ENCODE results near the gene RPL13.

RPL13 gene

GRCh38 chr16:89583197-89583894, 22.9 kb downstream of the RPL13 start:
- TF ChIP-seq, protein P1, sequence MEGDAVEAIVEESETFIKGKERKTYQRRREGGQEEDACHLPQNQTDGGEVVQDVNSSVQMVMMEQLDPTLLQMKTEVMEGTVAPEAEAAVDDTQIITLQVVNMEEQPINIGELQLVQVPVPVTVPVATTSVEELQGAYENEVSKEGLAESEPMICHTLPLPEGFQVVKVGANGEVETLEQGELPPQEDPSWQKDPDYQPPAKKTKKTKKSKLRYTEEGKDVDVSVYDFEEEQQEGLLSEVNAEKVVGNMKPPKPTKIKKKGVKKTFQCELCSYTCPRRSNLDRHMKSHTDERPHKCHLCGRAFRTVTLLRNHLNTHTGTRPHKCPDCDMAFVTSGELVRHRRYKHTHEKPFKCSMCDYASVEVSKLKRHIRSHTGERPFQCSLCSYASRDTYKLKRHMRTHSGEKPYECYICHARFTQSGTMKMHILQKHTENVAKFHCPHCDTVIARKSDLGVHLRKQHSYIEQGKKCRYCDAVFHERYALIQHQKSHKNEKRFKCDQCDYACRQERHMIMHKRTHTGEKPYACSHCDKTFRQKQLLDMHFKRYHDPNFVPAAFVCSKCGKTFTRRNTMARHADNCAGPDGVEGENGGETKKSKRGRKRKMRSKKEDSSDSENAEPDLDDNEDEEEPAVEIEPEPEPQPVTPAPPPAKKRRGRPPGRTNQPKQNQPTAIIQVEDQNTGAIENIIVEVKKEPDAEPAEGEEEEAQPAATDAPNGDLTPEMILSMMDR (IDR thresholded peaks at IDR 0.05; ENCODE audit: low read depth, low read length, poor library complexity, severe bottlenecking), result no peak
- no peak for TF ChIP-seq EZH2phosphoT487 (IDR thresholded peaks at IDR 0.05; ENCODE audit: borderline replicate concordance, low read length)

DNA sequence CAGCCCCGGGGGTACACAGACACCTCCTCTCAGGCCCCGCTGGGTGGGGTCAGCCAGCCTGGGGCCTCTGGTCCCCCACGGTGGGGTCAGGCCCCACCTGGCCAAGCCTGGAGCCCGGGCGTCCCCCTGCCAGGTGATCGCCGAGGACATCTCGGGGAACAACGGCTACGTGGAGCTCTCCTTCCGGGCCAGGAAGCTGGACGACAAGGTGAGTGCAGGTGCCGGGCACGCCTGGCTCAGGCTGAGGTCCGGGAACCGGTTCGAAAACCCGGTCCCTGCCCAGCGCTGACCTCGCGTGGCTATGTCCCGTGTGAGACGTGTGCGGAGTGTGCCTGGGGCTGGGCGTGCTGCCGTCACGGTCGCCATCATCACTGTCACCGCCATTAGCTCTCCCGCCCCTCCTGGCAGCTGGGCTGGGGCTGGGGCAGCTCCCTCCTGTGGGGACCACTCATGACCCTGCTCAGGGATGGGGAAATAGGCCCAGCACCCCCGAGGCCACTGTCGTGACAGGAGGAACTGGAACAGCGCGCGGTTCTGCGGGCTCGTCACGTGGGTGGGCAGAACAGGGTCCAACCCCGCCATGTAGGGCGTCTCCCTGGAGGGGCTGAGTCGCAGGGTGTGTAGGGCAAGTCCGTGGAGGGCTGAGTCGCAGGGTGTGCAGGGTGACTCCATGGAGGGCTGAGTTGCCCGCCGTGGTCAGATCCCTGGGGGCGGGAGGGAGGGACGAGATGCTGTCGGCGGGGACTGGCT, 23.6 kb downstream of the RPL13 start:
- TF ChIP-seq, protein P1 (IDR thresholded peaks at IDR 0.05; ENCODE audit: low read depth, low read length, poor library complexity, severe bottlenecking), result no peak
- no peak for TF ChIP-seq EZH2phosphoT487 (IDR thresholded peaks at IDR 0.05; ENCODE audit: borderline replicate concordance, low read length)
- H3K9me2 ChIP-seq (replicated peaks; ENCODE audit: control insufficient read depth, low read length), result no peaks in the 10 kb centered on the region
- no peaks in the 10 kb centered on the region for H3K4me1 ChIP-seq (ENCODE audit: control insufficient read depth, low read length)
- H3K9me3 ChIP-seq (ENCODE audit: control insufficient read depth, insufficient read depth, low read length), result peaks cover 29% of the 10 kb centered on the region; the same call in 1 of the 2 replicates
- no peak overlapping the region for H3K27ac ChIP-seq (ENCODE audit: low read depth, low read length)
- H3K4me3 ChIP-seq (ENCODE audit: low read length), result no peak overlapping the region
- H3K27me3 ChIP-seq (ENCODE audit: control insufficient read depth, low read length), result no peaks in the 10 kb centered on the region
- H4K20me1 ChIP-seq (ENCODE audit: control insufficient read depth, insufficient read depth, low read depth, low read length), result no peaks in the 10 kb centered on the region
- H3K79me2 ChIP-seq (ENCODE audit: control insufficient read depth, low read length), result no peaks in the 10 kb centered on the region
- H3K36me3 ChIP-seq (ENCODE audit: control insufficient read depth, low read length), result no peaks in the 10 kb centered on the region
- peaks cover 6% of the 10 kb centered on the region; the same call in 1 of the 2 replicates for H3F3A ChIP-seq (ENCODE audit: control insufficient read depth, insufficient read depth)
- no peak overlapping the region for H3K4me2 ChIP-seq (ENCODE audit: low read length)

More at GRCh38 chr16:89583197-89583894, 22.9 kb downstream of the RPL13 start:
- H4K20me1 ChIP-seq (ENCODE audit: control insufficient read depth, insufficient read depth, low read depth, low read length), result no peaks in the 10 kb centered on the region
- no peak overlapping the region for H3K4me3 ChIP-seq (ENCODE audit: low read length)
- H3K36me3 ChIP-seq (ENCODE audit: control insufficient read depth, low read length), result no peaks in the 10 kb centered on the region
- no peaks in the 10 kb centered on the region for H3K27me3 ChIP-seq (ENCODE audit: control insufficient read depth, low read length)
- no peaks in the 10 kb centered on the region for H3K9me2 ChIP-seq (replicated peaks; ENCODE audit: control insufficient read depth, low read length)
- no peak overlapping the region for H3K27ac ChIP-seq (ENCODE audit: low read depth, low read length)
- no peaks in the 10 kb centered on the region for H3K79me2 ChIP-seq (ENCODE audit: control insufficient read depth, low read length)
- peaks cover 6% of the 10 kb centered on the region; the same call in 1 of the 2 replicates for H3F3A ChIP-seq (ENCODE audit: control insufficient read depth, insufficient read depth)
- no peaks in the 10 kb centered on the region for H3K4me1 ChIP-seq (ENCODE audit: control insufficient read depth, low read length)
- no peak overlapping the region for H3K4me2 ChIP-seq (ENCODE audit: low read length)
- peaks cover 26% of the 10 kb centered on the region; the same call in 1 of the 2 replicates for H3K9me3 ChIP-seq (ENCODE audit: control insufficient read depth, insufficient read depth, low read length)

DNA sequence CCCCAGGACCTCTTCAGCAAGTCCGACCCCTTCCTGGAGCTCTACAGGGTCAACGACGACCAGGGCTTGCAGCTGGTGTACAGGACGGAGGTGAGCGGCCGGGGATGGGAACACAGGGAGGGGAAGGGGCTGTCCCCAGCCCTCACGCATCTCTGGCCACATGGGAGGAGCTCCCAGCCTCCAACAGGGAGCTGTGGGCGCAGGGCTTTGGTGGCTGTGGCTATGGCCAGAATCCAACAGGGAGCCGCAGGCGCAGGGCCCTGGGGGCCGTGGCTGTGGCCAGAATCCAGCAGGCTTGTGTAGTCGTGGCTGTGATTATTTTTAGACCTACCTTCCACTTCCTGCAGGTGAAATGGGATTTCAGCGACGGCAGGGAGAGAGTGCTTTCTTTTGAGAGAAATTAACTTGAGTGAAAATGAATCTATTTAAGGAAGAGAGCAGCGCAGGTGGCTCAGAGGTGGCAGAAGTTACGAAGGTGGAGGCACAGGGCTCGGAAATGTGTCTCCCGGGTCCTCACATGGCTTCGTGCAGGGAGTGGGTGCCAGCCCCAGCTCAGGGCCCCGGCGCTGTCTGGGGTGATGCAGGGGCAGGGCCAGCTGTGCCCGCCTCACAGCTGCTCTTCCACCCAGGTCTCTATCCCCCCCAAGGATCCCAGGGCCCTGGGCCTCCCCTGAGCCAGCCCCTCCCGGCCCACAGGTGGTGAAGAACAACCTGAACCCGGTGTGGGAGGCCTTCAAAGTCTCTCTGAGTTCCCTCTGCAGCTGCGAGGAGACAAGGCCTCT, 24.5 kb downstream of the RPL13 start:
- Histone ChIP-seq H3K9me3 (ENCODE audit: control insufficient read depth, insufficient read depth, low read length) (peaks cover 29% of the 10 kb centered on the region; the same call in 1 of the 2 replicates), H3K9me2 (replicated peaks; ENCODE audit: control insufficient read depth, low read length) (no peaks in the 10 kb centered on the region), H3K4me1 (ENCODE audit: control insufficient read depth, low read length) (no peaks in the 10 kb centered on the region), H3K36me3 (ENCODE audit: control insufficient read depth, low read length) (no peaks in the 10 kb centered on the region), H3K4me2 (ENCODE audit: low read length) (no peak overlapping the region), H3F3A (ENCODE audit: control insufficient read depth, insufficient read depth) (peaks cover 6% of the 10 kb centered on the region; the same call in 1 of the 2 replicates), H3K27ac (ENCODE audit: low read depth, low read length) (no peak overlapping the region), H4K20me1 (ENCODE audit: control insufficient read depth, insufficient read depth, low read depth, low read length) (no peaks in the 10 kb centered on the region), H3K27me3 (ENCODE audit: control insufficient read depth, low read length) (no peaks in the 10 kb centered on the region), H3K79me2 (ENCODE audit: control insufficient read depth, low read length) (no peaks in the 10 kb centered on the region), H3K4me3 (ENCODE audit: low read length) (no peak overlapping the region)
- no peak for TF ChIP-seq EZH2phosphoT487 (IDR thresholded peaks at IDR 0.05; ENCODE audit: borderline replicate concordance, low read length)
- TF ChIP-seq, protein P1 (IDR thresholded peaks at IDR 0.05; ENCODE audit: low read depth, low read length, poor library complexity, severe bottlenecking), result no peak
